H9 (cell line): ENCODE results near the gene ISY1. TPM values are rescaled to one million over a fixed set of nuclear protein-coding genes. Genes with fewer than 3 reads are reported as not detected.

Source experiments
- DNase-seq: peaks from one replicate; pipeline ENCODE4 v3.0.0-alpha.2; 2017
- H2AFZ ChIP-seq: one replicate; pipeline ENCODE4 v1.6.1; 2013; ENCODE audit warnings: mild to moderate bottlenecking, low read length, control low read depth, moderate library complexity
- H2AK5ac ChIP-seq: 2 replicates; pipeline ENCODE4 v1.6.1; 2013; ENCODE audit warnings: low read length, control low read depth, mixed read lengths; ENCODE audit not compliant: insufficient read length
- H2BK120ac ChIP-seq: one replicate; pipeline ENCODE4 v1.6.1; 2013; ENCODE audit warnings: low read depth, mild to moderate bottlenecking, low read length, control low read depth, inconsistent platforms; ENCODE audit not compliant: poor library complexity, severe bottlenecking
- H2BK12ac ChIP-seq: 2 replicates; pipeline ENCODE4 v1.6.1; 2013; ENCODE audit warnings: low read length, control low read depth, mixed read lengths, low read depth; ENCODE audit not compliant: insufficient read length
- H2BK15ac ChIP-seq: 2 replicates; pipeline ENCODE4 v1.6.1; 2013; ENCODE audit warnings: low read depth, low read length, control low read depth
- H2BK20ac ChIP-seq: one replicate; pipeline ENCODE4 v1.6.1; 2013; ENCODE audit warnings: low read depth, mild to moderate bottlenecking, low read length, control low read depth, inconsistent platforms; ENCODE audit not compliant: poor library complexity, severe bottlenecking
- H2BK5ac ChIP-seq: 2 replicates; pipeline ENCODE4 v1.6.1; 2013; ENCODE audit warnings: low read length, control low read depth, mixed read lengths; ENCODE audit not compliant: insufficient read length
- H3K14ac ChIP-seq: 2 replicates; pipeline ENCODE4 v1.6.1; 2013; ENCODE audit warnings: low read length, control low read depth; ENCODE audit not compliant: insufficient read depth
- H3K18ac ChIP-seq: 2 replicates; pipeline ENCODE4 v1.6.1; 2013; ENCODE audit warnings: low read depth, mild to moderate bottlenecking, mixed read lengths, low read length, control low read depth; ENCODE audit not compliant: insufficient read length
- H3K23ac ChIP-seq: 2 replicates; pipeline ENCODE4 v1.6.1; 2013; ENCODE audit warnings: low read length, control low read depth, mixed read lengths, low read depth; ENCODE audit not compliant: insufficient read length
- H3K23me2 ChIP-seq: 2 replicates; pipeline ENCODE4 v1.6.1; 2013; ENCODE audit warnings: low read depth, mild to moderate bottlenecking, mixed read lengths, low read length, control low read depth; ENCODE audit not compliant: insufficient read length, poor library complexity, severe bottlenecking
- H3K27ac ChIP-seq: 2 replicates; pipeline ENCODE4 v1.5.1; 2013; ENCODE audit warnings: low read length, control low read depth, mixed read lengths, low read depth; ENCODE audit not compliant: insufficient read length
- H3K27me3 ChIP-seq: 2 replicates; pipeline ENCODE4 v1.6.1; 2013; ENCODE audit warnings: low read length, control low read depth, inconsistent platforms; ENCODE audit not compliant: insufficient read depth
- H3K4ac ChIP-seq: 2 replicates; pipeline ENCODE4 v1.6.1; 2013; ENCODE audit warnings: low read depth, mild to moderate bottlenecking, control low read depth, inconsistent platforms, low read length, moderate library complexity
- H3K4me1 ChIP-seq: 2 replicates; pipeline ENCODE4 v1.6.1; 2013; ENCODE audit warnings: low read length, control low read depth, inconsistent platforms; ENCODE audit not compliant: insufficient read depth
- H3K4me2 ChIP-seq: 2 replicates; pipeline ENCODE4 v1.6.1; 2013; ENCODE audit warnings: low read length, control low read depth, mixed read lengths; ENCODE audit not compliant: insufficient read length, insufficient read depth
- H3K56ac ChIP-seq: 2 replicates; pipeline ENCODE4 v1.6.1; 2013; ENCODE audit warnings: low read depth, mild to moderate bottlenecking, mixed read lengths, low read length, control low read depth; ENCODE audit not compliant: insufficient read length
- H3K79me1 ChIP-seq: 2 replicates; pipeline ENCODE4 v1.6.1; 2013; ENCODE audit warnings: low read depth, mild to moderate bottlenecking, moderate library complexity, low read length, control low read depth, inconsistent platforms; ENCODE audit not compliant: insufficient read depth, poor library complexity, severe bottlenecking
- H3K79me2 ChIP-seq: 2 replicates; pipeline ENCODE4 v1.6.1; 2013; ENCODE audit warnings: low read length, control low read depth, inconsistent platforms; ENCODE audit not compliant: insufficient read depth
- H3K9ac ChIP-seq: 2 replicates; pipeline ENCODE4 v1.6.1; 2013; ENCODE audit warnings: low read length, control low read depth, mixed read lengths; ENCODE audit not compliant: insufficient read length; ENCODE audit errors: extremely low read depth
- H3K9me3 ChIP-seq: one replicate; pipeline ENCODE4 v1.6.1; 2013; ENCODE audit warnings: low read depth, low read length, inconsistent platforms; ENCODE audit not compliant: control insufficient read depth
- H3T11ph ChIP-seq: one replicate; pipeline ENCODE4 v1.6.1; 2013; ENCODE audit warnings: mild to moderate bottlenecking, low read length, control low read depth, inconsistent platforms
- H4K20me1 ChIP-seq: one replicate; pipeline ENCODE4 v1.6.1; 2013; ENCODE audit not compliant: control insufficient read depth, insufficient read length, insufficient read depth
- H4K5ac ChIP-seq: 2 replicates; pipeline ENCODE4 v1.6.1; 2013; ENCODE audit warnings: low read depth, mild to moderate bottlenecking, mixed read lengths, low read length, control low read depth; ENCODE audit not compliant: insufficient read length
- H4K8ac ChIP-seq: replicated peaks from 2 replicates; pipeline ENCODE4 v1.6.1; 2013; ENCODE audit warnings: low read length, control low read depth, mixed read lengths, low read depth; ENCODE audit not compliant: insufficient read length
- H4K91ac ChIP-seq: 2 replicates; pipeline ENCODE4 v1.6.1; 2013; ENCODE audit warnings: low read depth, mild to moderate bottlenecking, moderate library complexity, mixed read lengths, low read length, control low read depth; ENCODE audit not compliant: insufficient read length
- H3K27ac Mint-ChIP-seq, 3 experiments: 2 replicates in 2 of 3; 3 replicates in 1 of 3; pipeline ENCODE4 v1.8.0; 2020 to 2021; ENCODE audit warnings: mixed read lengths in 3 of 3, mild to moderate bottlenecking in 1 of 3, moderate library complexity in 1 of 3
- H3K27me3 Mint-ChIP-seq: 2 replicates; pipeline ENCODE4 v1.8.0; 2021; ENCODE audit warnings: low read depth, mild to moderate bottlenecking, moderate library complexity, mixed read lengths
- H3K36me3 Mint-ChIP-seq, 3 experiments: 2 replicates in 2 of 3; 3 replicates in 1 of 3; pipeline ENCODE4 v1.8.0; 2020 to 2021; ENCODE audit warnings: low read depth in 3 of 3, mixed read lengths in 3 of 3; ENCODE audit not compliant: insufficient read depth in 1 of 3
- H3K4me1 Mint-ChIP-seq, 2 experiments: 2 replicates each; pipeline ENCODE4 v1.8.0; 2020; ENCODE audit warnings: mixed read lengths in 2 of 2
- H3K4me3 Mint-ChIP-seq, 2 experiments: 2 replicates in 1 of 2; 3 replicates in 1 of 2; pipeline ENCODE4 v1.8.0; 2020 to 2021; ENCODE audit warnings: mild to moderate bottlenecking in 2 of 2, mixed read lengths in 2 of 2, moderate library complexity in 1 of 2
- H3K9me3 Mint-ChIP-seq, 2 experiments: 2 replicates in 1 of 2; 3 replicates in 1 of 2; pipeline ENCODE4 v1.8.0; 2020; ENCODE audit warnings: mild to moderate bottlenecking in 2 of 2, mixed read lengths in 2 of 2, moderate library complexity in 1 of 2
- CTCF ChIP-seq: fragments of 200-600 bp; sonication (generic); conservative IDR thresholded peaks from 3 replicates; pipeline ENCODE4 v1.8.0; 2021; ENCODE audit warnings: antibody characterized with exemption, mild to moderate bottlenecking
- WGBS: extraction: QIAGEN DNeasy Blood & Tissue Kit; methylation state at CpG from one replicate; pipeline ENCODE4 v1.1.7; 2013; ENCODE audit warnings: missing lambda C conversion rate, low lambda C conversion rate, mixed read lengths; ENCODE audit not compliant: insufficient read length; ENCODE audit errors: extremely low coverage; 5-methylcytosine and 5-hydroxymethylcytosine counted together
- total RNA-seq: library from RNA; stranded (reverse); gene quantifications from 2 replicates; pipeline ENCODE4 v1.2.1, GENCODE V29; 2021

ISY1 gene
- total RNA-seq, 1 experiment from 2014 or later: 28.1 TPM

GRCh38 chr3:129180461-129180860 is 19.6 kb upstream of the ISY1 start:
- Histone ChIP-seq H4K91ac (no peak overlapping the region), H2BK20ac (no peak overlapping the region), H3K4me2 (peak overlapping the region; percentile 13), H2BK12ac (no peak overlapping the region), H3K4ac (no peak overlapping the region), H2BK5ac (no peak overlapping the region), H4K20me1 (no peaks in the 10 kb centered on the region), H2BK15ac (no peak overlapping the region), H2AFZ (no peak overlapping the region), H3K9ac (peak overlapping the region; percentile 28), H2BK120ac (no peak overlapping the region), H3K23me2 (peaks cover 11% of the 10 kb centered on the region), H3T11ph (no peak overlapping the region), H3K9me3 (no peaks in the 10 kb centered on the region), H3K27me3 (no peaks in the 10 kb centered on the region), H4K5ac (no peak overlapping the region), H3K79me2 (peaks cover 75% of the 10 kb centered on the region), H3K56ac (no peak overlapping the region), H3K14ac (no peak overlapping the region), H4K8ac (no peak overlapping the region), H2AK5ac (no peak overlapping the region), H3K4me1 (no peaks in the 10 kb centered on the region; the same call in 1 of the 2 replicates), H3K18ac (no peak overlapping the region), H3K79me1 (no peaks in the 10 kb centered on the region), H3K27ac (no peak overlapping the region), H3K23ac (no peak overlapping the region)
- Mint-ChIP-seq H3K36me3 (peaks cover 40 to 64% (median 60%) of the 10 kb centered on the region in 3 experiments), H3K9me3 (no peaks in the 10 kb centered on the region), H3K27ac (peak overlapping the region; percentile 1 to 75 (median 70); a peak in 5 of 7 replicates), H3K4me1 (peaks cover 28 to 32% of the 10 kb centered on the region in 2 experiments), H3K27me3 (no peaks in the 10 kb centered on the region), H3K4me3 (peak overlapping the region; percentile 77 to 94)
- WGBS: no CpG with 5 or more reads among the region's 1 CpG
- no peak for TF ChIP-seq CTCF
- no peak for DNase-seq
